A549 treated with RU486 at 1 μM for 4 hours (cell line): ENCODE measurements around the gene EEF1AKMT4. TPM values are rescaled to one million over a fixed set of nuclear protein-coding genes. Genes with fewer than 3 reads are reported as not detected.

Source experiments
- total RNA-seq: library from RNA; stranded (reverse); fragments of 200-300 nt; extraction: Qiagen RNA extraction; gene quantifications from 5 replicates; pipeline ENCODE4 v1.2.3, GENCODE V29; 2022; ENCODE audit warnings: low read depth

Gene EEF1AKMT4
- total RNA-seq: 8.7 to 14.7 TPM (median 12.7 TPM) in 5 replicates

GRCh38 chr3:184249412-184250166 is at the start of gene EEF1AKMT4:
EEF1AKMT4 (plus strand) TSS chr3:184249672; CDS start chr3:184249695, 23 bp downstream.

DNA sequence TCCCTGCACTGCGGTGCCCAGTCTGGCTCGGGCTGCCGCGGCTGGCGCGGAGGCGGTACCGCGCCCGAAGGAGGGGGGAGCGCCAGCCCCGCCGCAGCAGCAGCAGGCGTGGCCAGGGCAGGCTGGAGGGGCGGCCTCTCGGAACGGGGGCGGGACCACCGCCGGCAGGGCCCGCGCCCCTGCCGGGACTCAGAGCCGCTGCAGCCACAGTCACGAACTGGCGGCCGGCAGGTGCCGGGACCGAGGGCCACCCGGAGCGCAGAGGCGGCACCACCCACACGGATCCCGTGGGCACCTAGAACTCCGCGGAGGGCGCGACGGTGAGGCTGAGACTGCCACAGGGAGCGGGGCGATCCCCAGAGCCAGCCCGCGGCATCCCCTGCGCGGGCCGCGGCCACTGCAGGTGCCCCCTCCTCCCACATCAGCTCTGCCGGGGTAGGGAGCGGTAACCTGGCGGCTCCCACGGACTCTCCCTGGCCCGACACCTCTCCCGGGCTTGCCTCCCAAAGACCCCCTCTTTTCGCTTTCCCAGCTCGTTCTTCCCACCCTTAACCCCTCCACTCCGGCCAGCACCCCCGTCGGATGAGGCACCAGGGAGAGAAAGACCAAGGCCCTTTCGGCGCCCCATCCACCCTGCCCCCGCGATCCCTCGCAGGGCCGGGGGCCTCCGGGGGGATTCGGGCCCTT is 19.9 kb upstream of the EEF1AKMT4 start, which contains the start of gene VWA5B2:
TSS of gene VWA5B2 (plus strand) at position 192 of the 687 bp plus-strand sequence. CDS start 944 bp downstream, outside the sequence.

GRCh38 chr3:184248454-184249411 is 739 bp upstream of the EEF1AKMT4 start, which contains the start of gene ALG3:
ALG3 (minus strand) TSS chr3:184248962; CDS start chr3:184248940, 22 bp downstream.

GRCh38 chr3:184261270-184261853 is 11.9 kb downstream of the EEF1AKMT4 start, which contains the start of gene CAMK2N2:
CAMK2N2 (minus strand) TSS chr3:184261553; CDS start chr3:184261285, 268 bp downstream.

GRCh38 chr3:184275961-184276910 is 26.8 kb downstream of the EEF1AKMT4 start, which contains the start of gene ECE2:
ECE2 (plus strand) TSS chr3:184276022; CDS start chr3:184276154, 132 bp downstream.

GRCh38 chr3:184298759-184299487 is 49.5 kb downstream of the EEF1AKMT4 start, which contains the start of gene PSMD2:
PSMD2 (plus strand) TSS chr3:184299241; CDS start chr3:184299267, 26 bp downstream.

Other genes with a start within 250 kb of the EEF1AKMT4 start
- gene ABCC5, start 231.8 kb upstream of the EEF1AKMT4 start, total RNA-seq: 11.0 to 14.3 TPM (median 13.7 TPM) in 5 replicates
- not detected in 5 replicates for gene HTR3D, start 217.9 kb upstream of the EEF1AKMT4 start, total RNA-seq
- gene HTR3C, start 196.6 kb upstream of the EEF1AKMT4 start, total RNA-seq: not detected in 5 replicates
- not detected in 5 replicates for gene HTR3E, start 152.6 kb upstream of the EEF1AKMT4 start, total RNA-seq
- 27.3 to 30.4 TPM (median 28.5 TPM) in 5 replicates for gene EIF2B5, start 114.3 kb upstream of the EEF1AKMT4 start, total RNA-seq
- gene DVL3, start 94.3 kb upstream of the EEF1AKMT4 start, total RNA-seq: 17.4 to 26.4 TPM (median 25.2 TPM) in 5 replicates
- gene AP2M1, start 74.8 kb upstream of the EEF1AKMT4 start, total RNA-seq: 292 to 335 TPM (median 319 TPM) in 5 replicates
- 33.3 to 36.1 TPM (median 34.4 TPM) in 5 replicates for gene ABCF3, start 63.5 kb upstream of the EEF1AKMT4 start, total RNA-seq
- 0.24 to 0.54 TPM (median 0.44 TPM) in 5 replicates for gene VWA5B2, start 20.1 kb upstream of the EEF1AKMT4 start, total RNA-seq
- 54.1 to 81.7 TPM (median 74.6 TPM) in 5 replicates for gene ALG3, start 710 bp upstream of the EEF1AKMT4 start, total RNA-seq
- 0.72 to 1.6 TPM (median 1.3 TPM) in 5 replicates for gene CAMK2N2, start 11.9 kb downstream of the EEF1AKMT4 start, total RNA-seq
- not detected in 5 replicates for gene ECE2, start 26.4 kb downstream of the EEF1AKMT4 start, total RNA-seq
- gene PSMD2, start 49.6 kb downstream of the EEF1AKMT4 start, total RNA-seq: 323 to 418 TPM (median 327 TPM) in 5 replicates
- gene EIF4G1, start 64.9 kb downstream of the EEF1AKMT4 start, total RNA-seq: 253 to 285 TPM (median 259 TPM) in 5 replicates
- gene FAM131A, start 87.9 kb downstream of the EEF1AKMT4 start, total RNA-seq: 7.5 to 11.3 TPM (median 10.3 TPM) in 5 replicates
- 4.1 to 6.6 TPM (median 5.4 TPM) in 5 replicates for gene CLCN2, start 111.9 kb downstream of the EEF1AKMT4 start, total RNA-seq
- 72.7 to 79.0 TPM (median 75.1 TPM) in 5 replicates for gene POLR2H, start 112.0 kb downstream of the EEF1AKMT4 start, total RNA-seq
- not detected in 5 replicates for gene THPO, start 128.5 kb downstream of the EEF1AKMT4 start, total RNA-seq
- 0.11 to 0.37 TPM (median 0.27 TPM) in 5 replicates for gene CHRD, start 130.4 kb downstream of the EEF1AKMT4 start, total RNA-seq